DND-41 (cell line): ENCODE measurements around the gene PRPF38A.

Experiments used
- CTCF ChIP-seq: IDR thresholded peaks from 2 replicates; pipeline ENCODE4 v1.5.1; 2012; ENCODE audit warnings: borderline replicate concordance, low read length, moderate library complexity, mild to moderate bottlenecking; ENCODE audit not compliant: poor library complexity, severe bottlenecking; ENCODE audit errors: extremely low read depth
- EZH2 ChIP-seq: IDR thresholded peaks from 3 replicates; pipeline ENCODE4 v1.6.1; 2012; ENCODE audit warnings: borderline replicate concordance, low read depth, mild to moderate bottlenecking, moderate library complexity, low read length, inconsistent platforms; ENCODE audit not compliant: severe bottlenecking

GRCh38 chr1:52393174-52393573 lies 11.2 kb upstream of the PRPF38A start:
- TF ChIP-seq CTCF (no peak), EZH2 (no peak)
